ENCODE results near the gene THUMPD2.
A peak's percentile ranks its signal among the peaks of the same experiment; 100 is the strongest.

The THUMPD2 gene

DNA sequence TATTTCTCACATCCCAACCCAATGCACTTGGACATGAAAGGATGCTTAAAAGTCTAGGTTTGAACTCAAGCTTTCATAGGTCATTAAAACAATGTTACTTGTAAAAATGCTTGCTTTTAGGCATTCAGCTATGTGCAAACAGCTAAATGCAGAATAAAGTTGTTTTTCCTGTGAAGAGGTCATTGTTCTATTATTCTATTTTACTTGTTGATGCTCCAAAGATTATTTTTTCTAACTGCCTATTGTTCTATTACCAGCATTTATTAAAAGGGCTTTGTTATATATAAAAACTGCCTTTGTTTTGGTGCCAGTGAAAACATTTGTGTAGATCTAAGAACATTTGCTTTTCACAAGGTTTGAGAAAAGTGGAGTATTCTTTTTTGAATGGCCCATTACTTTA lies 64.0 kb downstream of the THUMPD2 start:
- DNase-seq: no peak

DNA sequence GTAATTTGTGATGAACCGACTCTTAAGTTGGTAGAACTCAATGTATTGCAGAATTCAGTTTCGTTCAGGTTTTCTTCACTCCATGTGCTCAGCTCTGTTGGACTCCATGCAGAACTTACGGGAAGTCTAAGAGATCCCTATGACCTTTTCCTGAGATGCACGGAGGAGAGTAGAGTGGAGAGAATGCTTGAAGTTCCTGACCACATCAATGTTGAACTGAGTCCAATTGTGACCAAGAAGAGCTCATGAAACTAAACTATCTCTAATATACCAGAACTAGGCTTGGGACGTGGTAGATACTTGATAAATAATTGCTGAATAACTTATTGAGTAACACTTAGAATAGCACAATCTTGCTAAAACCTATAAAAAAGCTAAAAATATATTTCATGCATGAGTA lies 66.1 kb downstream of the THUMPD2 start:
- DNase-seq: no peak

- DNase-seq: no peak
Measured at GRCh38 chr2:39710807-39711206, 68.3 kb downstream of the THUMPD2 start.

DNA sequence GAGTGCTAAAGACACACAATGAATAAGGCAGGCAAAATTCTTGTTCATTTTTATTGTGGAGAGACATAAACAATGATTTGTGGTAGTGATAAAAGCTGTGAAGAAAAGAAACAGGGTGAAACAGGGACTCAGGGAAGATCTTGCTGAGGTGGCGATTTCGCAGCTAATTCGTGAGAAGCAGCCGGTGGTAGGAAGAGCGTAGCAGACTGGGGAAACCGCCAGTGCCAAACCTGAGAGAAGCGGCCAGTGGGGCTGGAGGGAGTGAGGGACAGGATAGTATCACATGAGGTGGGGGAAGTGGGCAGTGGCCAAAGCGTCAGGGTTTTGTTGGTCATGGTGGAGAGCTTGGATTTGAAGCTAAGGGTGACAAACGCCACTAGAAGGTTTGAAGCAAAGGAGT lies 71.1 kb downstream of the THUMPD2 start:
- DNase-seq: no peak

- DNase-seq: no peak
Measured at GRCh38 chr2:39706945-39707344, 72.1 kb downstream of the THUMPD2 start.

DNA sequence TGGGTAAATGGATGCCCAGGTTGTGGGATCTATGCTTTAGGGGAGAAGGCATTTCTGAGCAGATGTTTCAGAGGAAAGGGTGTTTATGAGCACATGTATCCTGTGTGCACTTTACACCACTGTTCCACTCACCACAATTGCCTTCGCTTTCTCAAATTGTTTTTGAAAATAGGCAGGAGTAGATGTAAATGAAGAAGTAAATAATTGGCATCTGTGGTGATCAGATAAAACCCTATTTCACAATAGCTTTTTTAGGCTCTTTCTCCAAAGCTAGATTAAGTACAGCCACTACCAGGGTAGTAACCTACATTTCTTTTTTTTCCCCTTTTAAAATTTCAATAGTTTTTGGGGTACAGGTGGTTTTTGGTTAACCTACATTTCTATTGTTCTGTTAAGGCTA lies 72.7 kb downstream of the THUMPD2 start:
- no peak for DNase-seq

GRCh38 chr2:39705638-39706037 lies 73.4 kb downstream of the THUMPD2 start:
- no peak for DNase-seq

DNA sequence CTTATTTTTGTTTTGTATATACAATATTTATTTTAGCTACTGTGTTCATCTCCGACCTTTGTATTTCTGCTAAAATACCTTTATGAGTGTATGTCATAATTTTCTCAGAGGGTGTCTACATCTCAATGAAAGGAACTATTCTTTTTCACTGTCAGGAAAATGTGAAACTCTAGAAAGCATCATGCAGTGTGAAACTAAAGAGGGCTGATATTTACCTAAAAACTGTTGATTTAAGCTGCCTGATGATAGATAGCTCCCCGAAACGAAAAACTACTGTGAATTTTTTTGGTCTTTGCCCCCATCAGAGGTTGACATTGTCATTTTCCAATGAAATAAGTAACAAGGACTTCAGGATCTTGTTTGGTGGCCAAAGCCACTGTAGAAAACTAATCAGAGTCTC lies 74.5 kb downstream of the THUMPD2 start:
- no peak for DNase-seq

DNA sequence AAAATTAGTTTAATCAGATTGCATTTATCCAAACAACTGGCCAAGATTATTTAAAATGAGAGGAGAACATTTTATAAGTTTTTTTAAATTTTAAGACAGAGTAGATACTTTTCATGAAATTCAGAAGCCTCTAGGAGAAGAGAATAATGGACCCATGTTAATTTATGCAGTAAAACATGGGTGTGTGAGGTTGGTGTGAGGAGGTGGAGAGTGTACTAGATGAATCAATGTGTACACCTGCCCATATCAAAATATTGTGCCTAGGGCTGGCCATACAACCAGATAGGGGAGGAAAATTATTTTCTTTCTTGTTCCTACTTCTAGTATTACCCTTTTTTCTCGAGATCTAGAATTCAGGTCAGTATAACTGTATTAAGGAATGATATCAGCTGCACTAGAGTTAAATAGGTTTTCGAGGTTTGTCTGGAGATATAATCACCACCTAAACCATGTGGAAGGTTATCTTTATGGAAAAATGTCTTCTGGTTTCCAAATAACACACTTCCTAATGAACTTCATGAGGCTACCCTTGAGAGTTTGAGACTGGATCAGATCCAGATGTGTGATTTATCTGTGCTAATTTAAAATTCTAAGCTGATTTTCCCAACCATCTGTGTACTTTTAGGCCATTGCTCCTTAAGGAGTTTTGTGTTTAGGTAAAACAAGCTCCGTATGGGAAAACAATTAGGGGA lies 75.7 kb downstream of the THUMPD2 start:
- DNase-seq: no peak

GRCh38 chr2:39701137-39701536 lies 77.9 kb downstream of the THUMPD2 start:
- DNase-seq: no peak

DNA sequence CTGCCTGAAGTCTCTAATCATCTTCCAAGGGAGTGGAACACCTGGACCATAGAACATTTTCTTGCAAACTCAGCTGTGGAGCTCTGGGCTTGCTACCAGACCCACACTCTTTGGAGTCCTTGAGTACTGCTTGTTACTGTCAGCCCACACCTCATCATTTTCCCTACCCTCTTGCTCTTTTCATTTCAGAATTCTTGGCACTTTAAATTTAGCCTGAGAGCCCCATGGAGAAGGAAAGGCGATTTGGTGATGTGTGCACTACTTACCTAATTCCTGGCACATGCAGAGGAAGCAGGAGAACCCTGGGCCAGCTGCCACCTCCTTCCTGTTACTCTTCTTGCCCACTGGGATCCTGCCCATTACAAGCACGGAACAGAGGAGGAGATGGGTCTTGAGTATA lies 81.6 kb downstream of the THUMPD2 start:
- peak; percentile 68 for DNase-seq

- no peak for DNase-seq
Measured at GRCh38 chr2:39696838-39697237, 82.2 kb downstream of the THUMPD2 start.

GRCh38 chr2:39696101-39696553 lies 82.9 kb downstream of the THUMPD2 start:
- DNase-seq: no peak

- DNase-seq: no peak
Measured at GRCh38 chr2:39693245-39693644, 85.8 kb downstream of the THUMPD2 start.

DNA sequence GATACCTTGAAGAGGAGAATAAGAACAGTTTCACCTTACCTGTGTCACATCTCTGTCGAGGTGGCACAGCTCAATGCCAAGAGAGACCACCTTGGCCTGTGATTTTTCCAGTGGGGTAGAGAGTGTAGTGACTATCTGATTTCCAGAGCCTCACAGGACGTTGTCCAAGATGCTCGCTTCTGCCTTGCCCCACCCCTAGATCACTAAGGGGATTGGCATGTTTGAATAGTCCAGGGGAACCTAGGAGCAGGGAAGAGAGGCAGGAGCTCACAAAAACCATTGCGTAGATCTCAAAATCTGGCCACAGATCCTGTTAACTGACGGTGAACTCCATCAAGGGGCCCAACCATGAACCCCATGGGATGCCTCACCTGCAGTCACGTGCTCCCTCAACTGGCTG lies 89.2 kb downstream of the THUMPD2 start:
- DNase-seq: no peak

- no peak for DNase-seq
Measured at GRCh38 chr2:39689272-39689841, 89.7 kb downstream of the THUMPD2 start.

GRCh38 chr2:39688181-39688580 lies 90.9 kb downstream of the THUMPD2 start:
- no peak for DNase-seq

- DNase-seq: no peak
Measured at GRCh38 chr2:39686456-39686855, 92.6 kb downstream of the THUMPD2 start.
